IPS-18c (cell line): ENCODE data around the gene MICAL3.

ENCODE experiments used
- H3K4me3 ChIP-seq: 2 replicates; pipeline ENCODE4 v1.7.0; 2013; ENCODE audit warnings: low read depth, mild to moderate bottlenecking, low read length, moderate library complexity; ENCODE audit not compliant: insufficient read depth
- H3K9me3 ChIP-seq: one replicate; pipeline ENCODE4 v1.6.1; 2013; ENCODE audit warnings: mild to moderate bottlenecking, low read length, moderate library complexity; ENCODE audit not compliant: control insufficient read depth, insufficient read depth

Gene MICAL3

GRCh38 chr22:17739196-17739975 lies 285.0 kb downstream of the MICAL3 start:
- H3K9me3 ChIP-seq, result no peaks in the 10 kb centered on the region
- no peak overlapping the region for H3K4me3 ChIP-seq

DNA sequence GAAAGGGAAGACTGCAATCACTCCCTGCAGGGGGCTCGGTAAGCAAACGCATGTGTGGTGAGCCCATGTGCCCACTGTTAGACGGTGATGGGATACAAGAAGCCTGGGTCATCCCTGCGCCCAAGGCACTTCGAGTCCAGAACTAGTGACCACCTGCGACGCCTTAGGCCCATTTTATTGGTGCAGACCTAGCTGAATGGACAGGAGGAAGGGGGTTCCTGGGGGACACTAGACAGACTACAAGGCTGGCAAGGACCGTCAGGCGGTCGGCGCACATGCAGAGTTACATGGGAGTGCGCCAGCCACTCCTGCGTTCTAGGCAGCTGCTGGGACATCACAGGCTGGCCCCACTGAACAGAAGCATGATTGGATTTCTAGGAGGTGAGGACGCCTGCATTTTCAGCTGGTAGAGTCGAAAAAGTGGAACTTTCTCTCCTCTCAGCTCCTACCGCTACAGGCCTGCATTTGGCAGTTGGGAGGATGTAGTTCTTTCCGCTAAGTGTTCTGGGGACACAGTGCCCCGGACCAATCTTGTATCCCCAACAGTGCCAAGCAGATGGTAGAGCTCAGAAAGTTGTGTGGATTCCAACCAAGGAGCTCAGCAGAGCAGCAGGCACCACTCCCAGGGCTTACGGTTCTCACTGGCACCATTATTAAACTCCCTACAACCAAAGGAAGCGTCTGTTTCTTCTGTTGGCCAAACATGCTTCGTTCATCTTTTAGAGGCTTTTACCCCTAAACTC lies 285.8 kb downstream of the MICAL3 start:
- Histone ChIP-seq H3K9me3 (no peaks in the 10 kb centered on the region), H3K4me3 (no peak overlapping the region)
